NCI-H1930 (cell line): ENCODE results near the gene VPREB1.
A peak's percentile ranks its signal among the peaks of the same experiment; 100 is the strongest.
"Not testable (repeated sequence)": the region's sequence is repeated elsewhere in the genome, so short reads cannot be mapped to it uniquely, and the experiment has no call there.

Experiments
- DNase-seq, 2 experiments: peaks; one replicate each; lab custom pipeline; 2025; lab: John Stamatoyannopoulos, UW

The VPREB1 gene

GRCh38 chr22:22244316-22245250, at the start of gene VPREB1:
Gene VPREB1, plus strand, starts transcription at chr22:22244786. Its CDS starts 28 bp downstream, at chr22:22244814.
- DNase-seq, result no peak

- DNase-seq, result no peak
Measured at GRCh38 chr22:22194931-22195264, 49.7 kb upstream of the VPREB1 start.

GRCh38 chr22:22195265-22196017, 49.1 kb upstream of the VPREB1 start:
- DNase-seq, result peak; percentile 32 to 75

- no peak for DNase-seq
Measured at GRCh38 chr22:22196018-22196533, 48.5 kb upstream of the VPREB1 start.

GRCh38 chr22:22196833-22197477, 47.6 kb upstream of the VPREB1 start:
- no peak for DNase-seq

GRCh38 chr22:22197993-22198402, 46.6 kb upstream of the VPREB1 start:
- no peak for DNase-seq

GRCh38 chr22:22198751-22199150, 45.8 kb upstream of the VPREB1 start:
- no peak for DNase-seq

- no peak for DNase-seq
Measured at GRCh38 chr22:22199634-22200033, 45.0 kb upstream of the VPREB1 start.

GRCh38 chr22:22200569-22201184, 43.9 kb upstream of the VPREB1 start:
- no peak for DNase-seq

GRCh38 chr22:22201185-22201929, 43.2 kb upstream of the VPREB1 start:
- peak in 1 of 2 experiments; percentile 19 for DNase-seq

- no peak for DNase-seq
Measured at GRCh38 chr22:22201930-22202343, 42.6 kb upstream of the VPREB1 start.

- DNase-seq, result no peak
Measured at GRCh38 chr22:22203048-22203971, 41.3 kb upstream of the VPREB1 start.

- DNase-seq, result peak in 1 of 2 experiments; percentile 56
Measured at GRCh38 chr22:22207845-22208564, 36.6 kb upstream of the VPREB1 start.

- DNase-seq, result no peak
Measured at GRCh38 chr22:22208652-22209051, 35.9 kb upstream of the VPREB1 start.

GRCh38 chr22:22209080-22209640, 35.4 kb upstream of the VPREB1 start:
- DNase-seq, result not testable (repeated sequence)

GRCh38 chr22:22210375-22210774, 34.2 kb upstream of the VPREB1 start:
- no peak for DNase-seq

- no peak for DNase-seq
Measured at GRCh38 chr22:22210889-22211833, 33.4 kb upstream of the VPREB1 start.

- no peak for DNase-seq
Measured at GRCh38 chr22:22213231-22213630, 31.4 kb upstream of the VPREB1 start.
